Breast epithelium (tissue), 3 donors: ENCODE results near the gene POMZP3.
"Not testable (repeated sequence)": the region's sequence is repeated elsewhere in the genome, so short reads cannot be mapped to it uniquely, and the experiment has no call there.

Experiments used
- CTCF ChIP-seq, 3 donors: fragments of 450-650 bp; IDR thresholded peaks; one replicate each; pipeline ENCODE4 v1.5.1; 2016 to 2017; ENCODE audit warnings: antibody characterized with exemption in 3 of 3, mild to moderate bottlenecking in 3 of 3, moderate library complexity in 3 of 3
- POLR2A ChIP-seq: fragments of 450-650 bp; IDR thresholded peaks from one replicate; pipeline ENCODE4 v1.6.1; 2016; ENCODE audit warnings: antibody characterized with exemption, mild to moderate bottlenecking, moderate library complexity
- POLR2AphosphoS5 ChIP-seq, 3 donors: sonication (generic); formaldehyde crosslinking; IDR thresholded peaks; one replicate each; pipeline ENCODE4 v1.6.1; 2017; ENCODE audit warnings: antibody characterized with exemption in 3 of 3

- not testable (repeated sequence) for TF ChIP-seq CTCF (IDR thresholded peaks at IDR 0.05); POLR2AphosphoS5 (IDR thresholded peaks at IDR 0.05); POLR2A
Observed at GRCh38 chr7:76609864-76610263, 17.2 kb downstream of the POMZP3 start.
